Gastrocnemius medialis (tissue), 4 donors: ENCODE data around the gene PCDHA3.

Experiments
- POLR2A ChIP-seq, 2 donors: fragments of 450-650 bp; IDR thresholded peaks; one replicate each; pipeline ENCODE4 v1.6.1; 2017; ENCODE audit warnings: antibody characterized with exemption in 2 of 2, mild to moderate bottlenecking in 2 of 2, moderate library complexity in 2 of 2
- TF ChIP-seq, protein P1 (sequence below), 5 experiments: fragments of 450-650 bp in 3 of 5; fragments of 200-600 bp in 2 of 5; sonication (generic) in 2 of 5; IDR thresholded peaks in 4 of 5; conservative IDR thresholded peaks in 1 of 5; 1 replicate in 4 of 5; 2 replicates in 1 of 5; pipeline ENCODE4 v1.5.1; 2016 to 2019; ENCODE audit warnings: antibody characterized with exemption in 5 of 5, mild to moderate bottlenecking in 3 of 5, moderate library complexity in 3 of 5

DNA sequence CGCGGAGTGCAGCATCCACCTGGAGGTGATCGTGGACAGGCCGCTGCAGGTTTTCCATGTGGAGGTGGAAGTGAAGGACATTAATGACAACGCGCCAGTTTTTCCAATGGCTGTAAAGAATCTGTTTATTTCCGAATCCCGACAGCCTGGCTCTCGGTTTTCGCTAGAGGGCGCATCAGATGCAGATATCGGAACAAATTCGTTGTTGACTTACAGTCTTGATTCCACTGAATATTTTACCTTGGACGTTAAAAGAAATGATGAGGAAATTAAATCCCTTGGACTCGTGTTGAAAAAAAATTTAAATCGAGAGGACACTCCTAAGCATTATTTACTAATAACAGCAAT lies 611 bp downstream of the PCDHA3 start:
- TF ChIP-seq POLR2A (IDR thresholded peaks at IDR 0.05): no peak
- TF ChIP-seq, protein P1, sequence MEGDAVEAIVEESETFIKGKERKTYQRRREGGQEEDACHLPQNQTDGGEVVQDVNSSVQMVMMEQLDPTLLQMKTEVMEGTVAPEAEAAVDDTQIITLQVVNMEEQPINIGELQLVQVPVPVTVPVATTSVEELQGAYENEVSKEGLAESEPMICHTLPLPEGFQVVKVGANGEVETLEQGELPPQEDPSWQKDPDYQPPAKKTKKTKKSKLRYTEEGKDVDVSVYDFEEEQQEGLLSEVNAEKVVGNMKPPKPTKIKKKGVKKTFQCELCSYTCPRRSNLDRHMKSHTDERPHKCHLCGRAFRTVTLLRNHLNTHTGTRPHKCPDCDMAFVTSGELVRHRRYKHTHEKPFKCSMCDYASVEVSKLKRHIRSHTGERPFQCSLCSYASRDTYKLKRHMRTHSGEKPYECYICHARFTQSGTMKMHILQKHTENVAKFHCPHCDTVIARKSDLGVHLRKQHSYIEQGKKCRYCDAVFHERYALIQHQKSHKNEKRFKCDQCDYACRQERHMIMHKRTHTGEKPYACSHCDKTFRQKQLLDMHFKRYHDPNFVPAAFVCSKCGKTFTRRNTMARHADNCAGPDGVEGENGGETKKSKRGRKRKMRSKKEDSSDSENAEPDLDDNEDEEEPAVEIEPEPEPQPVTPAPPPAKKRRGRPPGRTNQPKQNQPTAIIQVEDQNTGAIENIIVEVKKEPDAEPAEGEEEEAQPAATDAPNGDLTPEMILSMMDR (IDR thresholded peaks at IDR 0.05 in 4 of 5, conservative IDR thresholded peaks at IDR 0.05 in 1 of 5): no peak
